Ishikawa (cell line): ENCODE measurements around the gene TM2D3.

Experiments
- CEBPB ChIP-seq: IDR thresholded peaks from 2 replicates; pipeline ENCODE4 v1.6.1; 2012
- CREB1 ChIP-seq: IDR thresholded peaks from 2 replicates; pipeline ENCODE4 v1.6.1; 2012; ENCODE audit warnings: low read depth
- EGR1 ChIP-seq: IDR thresholded peaks from 2 replicates; pipeline ENCODE4 v1.6.1; 2012
- EP300 ChIP-seq: IDR thresholded peaks from 2 replicates; pipeline ENCODE4 v1.6.1; 2012; ENCODE audit warnings: borderline replicate concordance
- FOXM1 ChIP-seq: IDR thresholded peaks from 2 replicates; pipeline ENCODE4 v1.6.1; 2012; ENCODE audit warnings: low read depth, borderline replicate concordance
- MAX ChIP-seq: IDR thresholded peaks from 2 replicates; pipeline ENCODE4 v1.6.1; 2012
- NFIC ChIP-seq: IDR thresholded peaks from 2 replicates; pipeline ENCODE4 v1.6.1; 2012
- RAD21 ChIP-seq: IDR thresholded peaks from 2 replicates; pipeline ENCODE4 v1.6.1; 2012; ENCODE audit warnings: low read depth
- REST ChIP-seq: IDR thresholded peaks from 2 replicates; pipeline ENCODE4 v1.6.1; 2012; ENCODE audit warnings: low read depth, mild to moderate bottlenecking
- TAF1 ChIP-seq: IDR thresholded peaks from 2 replicates; pipeline ENCODE4 v1.6.1; 2012; ENCODE audit warnings: low read depth, mild to moderate bottlenecking
- TCF12 ChIP-seq: IDR thresholded peaks from 2 replicates; pipeline ENCODE4 v1.6.1; 2012; ENCODE audit warnings: low read depth
- TEAD4 ChIP-seq: IDR thresholded peaks from 2 replicates; pipeline ENCODE4 v1.6.1; 2012
- USF1 ChIP-seq: IDR thresholded peaks from 2 replicates; pipeline ENCODE4 v1.6.1; 2012
- YY1 ChIP-seq: IDR thresholded peaks from 2 replicates; pipeline ENCODE4 v1.6.1; 2012; ENCODE audit warnings: low read depth
- ZBTB7A ChIP-seq: IDR thresholded peaks from 2 replicates; pipeline ENCODE4 v1.6.1; 2012; ENCODE audit warnings: low read depth

Gene TM2D3

GRCh38 chr15:101664303-101664913 lies 12.2 kb upstream of the TM2D3 start:
- no peak for TF ChIP-seq EGR1

GRCh38 chr15:101662203-101662602 lies 10.0 kb upstream of the TM2D3 start:
- TF ChIP-seq TAF1 (no peak), ZBTB7A (no peak), TCF12 (no peak), USF1 (no peak), YY1 (no peak), CEBPB (no peak), TEAD4 (no peak), EGR1 (no peak), RAD21 (no peak), REST (no peak)

GRCh38 chr15:101660005-101660404 lies 7.8 kb upstream of the TM2D3 start:
- TF ChIP-seq TEAD4 (no peak), CREB1 (no peak), TAF1 (no peak), USF1 (no peak), NFIC (no peak), ZBTB7A (no peak), RAD21 (no peak)

- TF ChIP-seq ZBTB7A (no peak), EP300 (no peak), RAD21 (no peak), TAF1 (no peak), NFIC (peak; percentile 83), REST (no peak), CREB1 (no peak), CEBPB (no peak), MAX (no peak), FOXM1 (no peak), EGR1 (no peak), YY1 (no peak), TCF12 (no peak), USF1 (no peak), TEAD4 (peak; percentile 24; the same call in 1 of the 2 replicates)
These were observed 6.0 kb upstream of the TM2D3 start for GRCh38 chr15:101657968-101658784.

GRCh38 chr15:101657171-101657570 lies 5.0 kb upstream of the TM2D3 start:
- TF ChIP-seq ZBTB7A (no peak), TAF1 (no peak), YY1 (no peak), CREB1 (no peak), EGR1 (no peak), TEAD4 (no peak)

- TF ChIP-seq CREB1 (no peak), ZBTB7A (no peak), TAF1 (no peak), TCF12 (no peak), TEAD4 (no peak), YY1 (no peak), FOXM1 (no peak), EGR1 (no peak), USF1 (no peak), EP300 (no peak), CEBPB (no peak), MAX (no peak), NFIC (no peak), RAD21 (no peak), REST (no peak)
These were observed 2.0 kb upstream of the TM2D3 start for GRCh38 chr15:101654171-101654570.
